Measurements from ENCODE around the gene RNU1-2. TPM values are rescaled to one million over a fixed set of nuclear protein-coding genes. Genes with fewer than 3 reads are reported as not detected.
"Not testable (repeated sequence)": the region's sequence is repeated elsewhere in the genome, so short reads cannot be mapped to it uniquely, and the experiment has no call there.

RNU1-2 gene
- total RNA-seq (under 1 TPM; under 0.01 TPM), polyA plus RNA-seq (ENCODE audit: insufficient read depth, low read depth, low replicate concordance) (18.9 TPM)
- long read RNA-seq, donor 1, partial matches to known transcripts: 0 of 1 reads
- long read RNA-seq, donor 1, other reads (novel, unspliced or antisense): 0 of 1 reads
- long read RNA-seq, donor 2: 0 reads

GRCh38 chr1:16895598-16896315 lies at the start of gene RNU1-2:
Gene RNU1-2 (plus strand): TSS chr1:16895980.
- WGBS, 2 donors: 1% methylated on average over 12 to 27 of the region's 39 CpGs

GRCh38 chr1:16856201-16856600 lies 39.6 kb upstream of the RNU1-2 start:
- H3K4me1 ChIP-seq; H3K27ac ChIP-seq; H3K27me3 ChIP-seq; H3K9me3 ChIP-seq; DNase-seq; intact Hi-C loops (cut with DNase I; ENCODE audit: low total_unique reads); H3K36me3 ChIP-seq (ENCODE audit: low read depth, missing control alignments); H3K4me3 ChIP-seq: not testable (repeated sequence)
- 89 to 90% methylated on average over 1 to 2 of the region's 2 CpGs for WGBS, 2 donors

More at GRCh38 chr1:16895598-16896315, at the start of gene RNU1-2:
- Histone ChIP-seq H3K27ac (peak within 1 kb of the TSS; percentile 69 to 92), H3K4me3 (peak within 1 kb of the TSS; percentile 32 to 34)
- H3K4me1 ChIP-seq; H3K27me3 ChIP-seq; intact Hi-C loops (cut with DNase I; ENCODE audit: low total_unique reads); H3K36me3 ChIP-seq (ENCODE audit: low read depth, missing control alignments); H3K9me3 ChIP-seq: not testable (repeated sequence)
- peak; percentile 94 for DNase-seq

GRCh38 chr1:16859167-16860041 lies 36.4 kb upstream of the RNU1-2 start:
- H3K27me3 ChIP-seq; H3K36me3 ChIP-seq (ENCODE audit: low read depth, missing control alignments); intact Hi-C loops (cut with DNase I; ENCODE audit: low total_unique reads); DNase-seq; H3K4me3 ChIP-seq; H3K27ac ChIP-seq; H3K4me1 ChIP-seq; H3K9me3 ChIP-seq: not testable (repeated sequence)
- WGBS, 2 donors: 40 to 47% methylated on average over 2 to 37 of the region's 46 CpGs

- intact Hi-C loops (cut with DNase I; ENCODE audit: low total_unique reads); H3K9me3 ChIP-seq; DNase-seq; H3K36me3 ChIP-seq (ENCODE audit: low read depth, missing control alignments); H3K27me3 ChIP-seq; H3K27ac ChIP-seq; H3K4me3 ChIP-seq; H3K4me1 ChIP-seq: not testable (repeated sequence)
- 46 to 53% methylated on average over 8 to 9 of the region's 9 CpGs for WGBS, 2 donors
Measured at GRCh38 chr1:16860048-16860447, 35.7 kb upstream of the RNU1-2 start.

- WGBS, 2 donors: 48 to 51% methylated on average over 11 to 12 of the region's 16 CpGs
- intact Hi-C loops (cut with DNase I; ENCODE audit: low total_unique reads); DNase-seq: not testable (repeated sequence)
Measured at GRCh38 chr1:16861832-16862245, 33.9 kb upstream of the RNU1-2 start.

GRCh38 chr1:16862415-16862814 lies 33.4 kb upstream of the RNU1-2 start:
- H3K36me3 ChIP-seq (ENCODE audit: low read depth, missing control alignments); intact Hi-C loops (cut with DNase I; ENCODE audit: low total_unique reads); H3K4me1 ChIP-seq; H3K27ac ChIP-seq; H3K27me3 ChIP-seq; H3K9me3 ChIP-seq; DNase-seq: not testable (repeated sequence)
- H3K4me3 ChIP-seq: peak overlapping the region in 1 of 2 donors; percentile 10
- 71 to 84% methylated on average over 6 to 25 of the region's 25 CpGs for WGBS, 2 donors

More at GRCh38 chr1:16861832-16862245, 33.9 kb upstream of the RNU1-2 start:
- not testable (repeated sequence) for H3K4me3 ChIP-seq; H3K9me3 ChIP-seq; H3K27me3 ChIP-seq; H3K27ac ChIP-seq; H3K4me1 ChIP-seq; H3K36me3 ChIP-seq (ENCODE audit: low read depth, missing control alignments)

GRCh38 chr1:16863024-16863423 lies 32.8 kb upstream of the RNU1-2 start:
- H3K9me3 ChIP-seq; H3K4me1 ChIP-seq; H3K36me3 ChIP-seq (ENCODE audit: low read depth, missing control alignments); DNase-seq; H3K27me3 ChIP-seq; H3K4me3 ChIP-seq; H3K27ac ChIP-seq; intact Hi-C loops (cut with DNase I; ENCODE audit: low total_unique reads): not testable (repeated sequence)
- WGBS, 2 donors: 55 to 66% methylated on average over 5 to 7 of the region's 11 CpGs

- H3K27me3 ChIP-seq; DNase-seq; intact Hi-C loops (cut with DNase I; ENCODE audit: low total_unique reads); H3K4me1 ChIP-seq; H3K9me3 ChIP-seq; H3K27ac ChIP-seq; H3K4me3 ChIP-seq; H3K36me3 ChIP-seq (ENCODE audit: low read depth, missing control alignments): not testable (repeated sequence)
- WGBS, 2 donors: 25 to 38% methylated on average over 2 to 4 of the region's 6 CpGs
Measured at GRCh38 chr1:16866926-16867707, 28.7 kb upstream of the RNU1-2 start.

GRCh38 chr1:16868787-16869186 lies 27.0 kb upstream of the RNU1-2 start:
- H3K27me3 ChIP-seq; H3K9me3 ChIP-seq; DNase-seq; H3K27ac ChIP-seq; H3K4me3 ChIP-seq; intact Hi-C loops (cut with DNase I; ENCODE audit: low total_unique reads); H3K36me3 ChIP-seq (ENCODE audit: low read depth, missing control alignments); H3K4me1 ChIP-seq: not testable (repeated sequence)
- WGBS, 2 donors: 87 to 89% methylated on average over 3 to 5 of the region's 6 CpGs

- H3K36me3 ChIP-seq (ENCODE audit: low read depth, missing control alignments); H3K9me3 ChIP-seq; H3K27ac ChIP-seq; H3K4me1 ChIP-seq; DNase-seq; intact Hi-C loops (cut with DNase I; ENCODE audit: low total_unique reads); H3K4me3 ChIP-seq; H3K27me3 ChIP-seq: not testable (repeated sequence)
- 66 to 80% methylated on average over 7 of the region's 7 CpGs for WGBS, 2 donors
Measured at GRCh38 chr1:16869996-16870395, 25.8 kb upstream of the RNU1-2 start.

GRCh38 chr1:16871171-16871570 lies 24.6 kb upstream of the RNU1-2 start:
- H3K27me3 ChIP-seq; H3K4me1 ChIP-seq; H3K36me3 ChIP-seq (ENCODE audit: low read depth, missing control alignments); H3K9me3 ChIP-seq; H3K27ac ChIP-seq; DNase-seq; intact Hi-C loops (cut with DNase I; ENCODE audit: low total_unique reads): not testable (repeated sequence)
- 59 to 69% methylated on average over 23 of the region's 23 CpGs for WGBS, 2 donors
- H3K4me3 ChIP-seq: peak overlapping the region in 1 of 2 donors; percentile 43
